ENCODE measurements around the gene TRAPPC3L.
A peak's percentile ranks its signal among the peaks of the same experiment; 100 is the strongest.

TRAPPC3L gene

DNA sequence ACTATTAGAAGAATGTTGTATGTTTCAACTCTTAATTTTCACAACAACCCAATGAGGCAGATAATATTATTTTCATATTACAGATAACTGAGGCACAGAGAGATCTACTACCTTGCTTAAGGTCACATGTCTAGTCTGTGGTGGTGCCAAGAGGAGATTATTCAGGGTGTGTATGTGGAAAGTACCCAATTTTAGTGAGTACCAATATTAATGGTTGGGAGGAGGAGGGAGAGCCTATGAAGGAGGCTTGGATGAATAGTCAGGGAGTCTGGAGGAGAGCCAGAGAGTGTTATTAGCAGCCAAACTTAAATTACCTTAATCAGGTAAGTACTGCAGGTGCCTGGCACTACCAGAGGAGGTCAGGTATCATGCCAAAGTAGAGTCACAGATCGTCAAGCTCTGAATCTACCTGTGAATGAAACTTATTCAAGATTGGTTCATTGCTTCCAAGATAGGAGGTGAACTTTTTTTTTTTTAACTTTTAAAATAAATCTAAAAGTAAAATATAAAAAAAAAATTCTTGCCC, 95.2 kb downstream of the TRAPPC3L start:
- no peak for ATAC-seq
- TF ChIP-seq ZNF565 (CRISPR knock-in tag; conservative IDR thresholded peaks at IDR 0.05; ENCODE audit: low read depth) (no peak), ZFP30 (CRISPR knock-in tag; IDR thresholded peaks at IDR 0.05) (no peak), ZNF70 (CRISPR knock-in tag; IDR thresholded peaks at IDR 0.05) (no peak)

DNA sequence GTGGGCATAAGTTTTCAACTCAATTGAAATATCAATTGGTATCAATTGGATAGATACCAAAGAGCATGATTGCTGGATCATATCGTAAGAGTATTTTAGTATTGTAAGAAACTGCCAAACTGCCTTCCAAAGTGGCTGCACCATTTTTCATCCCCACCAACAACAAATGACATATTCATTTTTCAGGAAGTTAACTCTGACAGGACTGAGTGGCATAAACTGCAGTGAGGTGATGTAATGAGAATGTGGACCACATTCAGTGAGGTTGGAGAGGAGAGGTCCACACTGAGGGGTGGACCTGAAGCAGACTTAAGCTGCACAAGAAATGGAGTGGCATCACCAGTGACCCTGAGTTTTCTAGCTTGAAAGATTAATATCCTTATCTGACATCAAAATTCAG, 95.9 kb downstream of the TRAPPC3L start:
- TF ChIP-seq ZC3H10 (CRISPR knock-in tag; IDR thresholded peaks at IDR 0.05) (no peak), BACH2 (CRISPR knock-in tag; IDR thresholded peaks at IDR 0.05; ENCODE audit: borderline replicate concordance) (no peak), ESRRG (CRISPR knock-in tag; IDR thresholded peaks at IDR 0.05) (no peak), PPARA (CRISPR knock-in tag; IDR thresholded peaks at IDR 0.05; ENCODE audit: borderline replicate concordance) (no peak), GLIS3 (CRISPR knock-in tag; IDR thresholded peaks at IDR 0.05) (no peak), ZFP30 (CRISPR knock-in tag; IDR thresholded peaks at IDR 0.05) (no peak), ZNF565 (CRISPR knock-in tag; conservative IDR thresholded peaks at IDR 0.05; ENCODE audit: low read depth) (no peak), RARB (CRISPR knock-in tag; IDR thresholded peaks at IDR 0.05) (no peak), SNAI2 (CRISPR knock-in tag; IDR thresholded peaks at IDR 0.05) (no peak), OSR1 (CRISPR knock-in tag; IDR thresholded peaks at IDR 0.05) (no peak), ISL1 (CRISPR knock-in tag; IDR thresholded peaks at IDR 0.05) (no peak), TCF4 (CRISPR knock-in tag; IDR thresholded peaks at IDR 0.05; ENCODE audit: borderline replicate concordance) (no peak), ZNF70 (CRISPR knock-in tag; IDR thresholded peaks at IDR 0.05) (no peak), CSDC2 (CRISPR knock-in tag; IDR thresholded peaks at IDR 0.05) (no peak), ZNF8 (CRISPR knock-in tag; IDR thresholded peaks at IDR 0.05) (no peak)
- TF ChIP-seq, protein P1, sequence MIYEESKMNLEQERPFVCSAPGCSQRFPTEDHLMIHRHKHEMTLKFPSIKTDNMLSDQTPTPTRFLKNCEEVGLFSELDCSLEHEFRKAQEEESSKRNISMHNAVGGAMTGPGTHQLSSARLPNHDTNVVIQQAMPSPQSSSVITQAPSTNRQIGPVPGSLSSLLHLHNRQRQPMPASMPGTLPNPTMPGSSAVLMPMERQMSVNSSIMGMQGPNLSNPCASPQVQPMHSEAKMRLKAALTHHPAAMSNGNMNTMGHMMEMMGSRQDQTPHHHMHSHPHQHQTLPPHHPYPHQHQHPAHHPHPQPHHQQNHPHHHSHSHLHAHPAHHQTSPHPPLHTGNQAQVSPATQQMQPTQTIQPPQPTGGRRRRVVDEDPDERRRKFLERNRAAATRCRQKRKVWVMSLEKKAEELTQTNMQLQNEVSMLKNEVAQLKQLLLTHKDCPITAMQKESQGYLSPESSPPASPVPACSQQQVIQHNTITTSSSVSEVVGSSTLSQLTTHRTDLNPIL (CRISPR knock-in tag; IDR thresholded peaks at IDR 0.05; ENCODE audit: low read depth), result no peak
- TF ChIP-seq, protein P2, sequence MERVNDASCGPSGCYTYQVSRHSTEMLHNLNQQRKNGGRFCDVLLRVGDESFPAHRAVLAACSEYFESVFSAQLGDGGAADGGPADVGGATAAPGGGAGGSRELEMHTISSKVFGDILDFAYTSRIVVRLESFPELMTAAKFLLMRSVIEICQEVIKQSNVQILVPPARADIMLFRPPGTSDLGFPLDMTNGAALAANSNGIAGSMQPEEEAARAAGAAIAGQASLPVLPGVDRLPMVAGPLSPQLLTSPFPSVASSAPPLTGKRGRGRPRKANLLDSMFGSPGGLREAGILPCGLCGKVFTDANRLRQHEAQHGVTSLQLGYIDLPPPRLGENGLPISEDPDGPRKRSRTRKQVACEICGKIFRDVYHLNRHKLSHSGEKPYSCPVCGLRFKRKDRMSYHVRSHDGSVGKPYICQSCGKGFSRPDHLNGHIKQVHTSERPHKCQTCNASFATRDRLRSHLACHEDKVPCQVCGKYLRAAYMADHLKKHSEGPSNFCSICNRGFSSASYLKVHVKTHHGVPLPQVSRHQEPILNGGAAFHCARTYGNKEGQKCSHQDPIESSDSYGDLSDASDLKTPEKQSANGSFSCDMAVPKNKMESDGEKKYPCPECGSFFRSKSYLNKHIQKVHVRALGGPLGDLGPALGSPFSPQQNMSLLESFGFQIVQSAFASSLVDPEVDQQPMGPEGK (CRISPR knock-in tag; IDR thresholded peaks at IDR 0.05; ENCODE audit: borderline replicate concordance), result no peak
- TF ChIP-seq, protein P3, sequence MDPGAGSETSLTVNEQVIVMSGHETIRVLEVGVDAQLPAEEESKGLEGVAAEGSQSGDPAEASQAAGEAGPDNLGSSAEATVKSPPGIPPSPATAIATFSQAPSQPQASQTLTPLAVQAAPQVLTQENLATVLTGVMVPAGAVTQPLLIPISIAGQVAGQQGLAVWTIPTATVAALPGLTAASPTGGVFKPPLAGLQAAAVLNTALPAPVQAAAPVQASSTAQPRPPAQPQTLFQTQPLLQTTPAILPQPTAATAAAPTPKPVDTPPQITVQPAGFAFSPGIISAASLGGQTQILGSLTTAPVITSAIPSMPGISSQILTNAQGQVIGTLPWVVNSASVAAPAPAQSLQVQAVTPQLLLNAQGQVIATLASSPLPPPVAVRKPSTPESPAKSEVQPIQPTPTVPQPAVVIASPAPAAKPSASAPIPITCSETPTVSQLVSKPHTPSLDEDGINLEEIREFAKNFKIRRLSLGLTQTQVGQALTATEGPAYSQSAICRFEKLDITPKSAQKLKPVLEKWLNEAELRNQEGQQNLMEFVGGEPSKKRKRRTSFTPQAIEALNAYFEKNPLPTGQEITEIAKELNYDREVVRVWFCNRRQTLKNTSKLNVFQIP (CRISPR knock-in tag; IDR thresholded peaks at IDR 0.05; ENCODE audit: borderline replicate concordance, low read depth), result no peak
- TF ChIP-seq, protein P4, sequence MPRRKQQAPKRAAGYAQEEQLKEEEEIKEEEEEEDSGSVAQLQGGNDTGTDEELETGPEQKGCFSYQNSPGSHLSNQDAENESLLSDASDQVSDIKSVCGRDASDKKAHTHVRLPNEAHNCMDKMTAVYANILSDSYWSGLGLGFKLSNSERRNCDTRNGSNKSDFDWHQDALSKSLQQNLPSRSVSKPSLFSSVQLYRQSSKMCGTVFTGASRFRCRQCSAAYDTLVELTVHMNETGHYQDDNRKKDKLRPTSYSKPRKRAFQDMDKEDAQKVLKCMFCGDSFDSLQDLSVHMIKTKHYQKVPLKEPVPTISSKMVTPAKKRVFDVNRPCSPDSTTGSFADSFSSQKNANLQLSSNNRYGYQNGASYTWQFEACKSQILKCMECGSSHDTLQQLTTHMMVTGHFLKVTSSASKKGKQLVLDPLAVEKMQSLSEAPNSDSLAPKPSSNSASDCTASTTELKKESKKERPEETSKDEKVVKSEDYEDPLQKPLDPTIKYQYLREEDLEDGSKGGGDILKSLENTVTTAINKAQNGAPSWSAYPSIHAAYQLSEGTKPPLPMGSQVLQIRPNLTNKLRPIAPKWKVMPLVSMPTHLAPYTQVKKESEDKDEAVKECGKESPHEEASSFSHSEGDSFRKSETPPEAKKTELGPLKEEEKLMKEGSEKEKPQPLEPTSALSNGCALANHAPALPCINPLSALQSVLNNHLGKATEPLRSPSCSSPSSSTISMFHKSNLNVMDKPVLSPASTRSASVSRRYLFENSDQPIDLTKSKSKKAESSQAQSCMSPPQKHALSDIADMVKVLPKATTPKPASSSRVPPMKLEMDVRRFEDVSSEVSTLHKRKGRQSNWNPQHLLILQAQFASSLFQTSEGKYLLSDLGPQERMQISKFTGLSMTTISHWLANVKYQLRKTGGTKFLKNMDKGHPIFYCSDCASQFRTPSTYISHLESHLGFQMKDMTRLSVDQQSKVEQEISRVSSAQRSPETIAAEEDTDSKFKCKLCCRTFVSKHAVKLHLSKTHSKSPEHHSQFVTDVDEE (CRISPR knock-in tag; IDR thresholded peaks at IDR 0.05), result no peak
- TF ChIP-seq, protein P5, sequence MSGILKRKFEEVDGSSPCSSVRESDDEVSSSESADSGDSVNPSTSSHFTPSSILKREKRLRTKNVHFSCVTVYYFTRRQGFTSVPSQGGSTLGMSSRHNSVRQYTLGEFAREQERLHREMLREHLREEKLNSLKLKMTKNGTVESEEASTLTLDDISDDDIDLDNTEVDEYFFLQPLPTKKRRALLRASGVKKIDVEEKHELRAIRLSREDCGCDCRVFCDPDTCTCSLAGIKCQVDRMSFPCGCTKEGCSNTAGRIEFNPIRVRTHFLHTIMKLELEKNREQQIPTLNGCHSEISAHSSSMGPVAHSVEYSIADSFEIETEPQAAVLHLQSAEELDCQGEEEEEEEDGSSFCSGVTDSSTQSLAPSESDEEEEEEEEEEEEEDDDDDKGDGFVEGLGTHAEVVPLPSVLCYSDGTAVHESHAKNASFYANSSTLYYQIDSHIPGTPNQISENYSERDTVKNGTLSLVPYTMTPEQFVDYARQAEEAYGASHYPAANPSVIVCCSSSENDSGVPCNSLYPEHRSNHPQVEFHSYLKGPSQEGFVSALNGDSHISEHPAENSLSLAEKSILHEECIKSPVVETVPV (CRISPR knock-in tag; IDR thresholded peaks at IDR 0.05), result no peak
- no peak for ATAC-seq

DNA sequence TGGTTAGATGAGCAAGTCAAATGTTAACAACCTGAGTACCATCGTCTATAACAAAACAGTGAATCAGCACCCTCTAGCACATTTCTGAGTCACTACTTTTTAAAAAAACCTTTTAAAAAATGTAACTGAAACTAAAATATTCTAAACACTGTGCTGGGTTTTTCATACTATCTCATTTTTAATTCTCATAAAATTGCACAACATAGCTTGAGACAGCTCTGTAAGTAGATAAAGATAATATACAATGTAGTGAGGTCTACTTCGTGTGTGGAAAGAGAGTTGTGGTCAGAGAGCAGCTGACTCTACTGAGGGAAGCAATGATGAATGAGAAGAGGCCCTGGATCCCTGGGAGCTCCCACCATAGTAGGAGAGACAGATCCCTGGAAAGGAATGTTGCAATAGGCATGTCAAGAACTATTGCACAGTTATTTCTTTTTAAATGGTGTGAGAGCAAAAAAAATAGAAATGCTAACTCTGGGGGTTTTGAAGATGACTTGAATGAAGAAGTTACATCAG, 97.9 kb downstream of the TRAPPC3L start:
- ATAC-seq, result peak; percentile 73
- TF ChIP-seq PPARA (CRISPR knock-in tag; IDR thresholded peaks at IDR 0.05; ENCODE audit: borderline replicate concordance) (no peak), ESRRG (CRISPR knock-in tag; IDR thresholded peaks at IDR 0.05) (no peak), TCF4 (CRISPR knock-in tag; IDR thresholded peaks at IDR 0.05; ENCODE audit: borderline replicate concordance) (no peak), ZFP30 (CRISPR knock-in tag; IDR thresholded peaks at IDR 0.05) (no peak), ZC3H10 (CRISPR knock-in tag; IDR thresholded peaks at IDR 0.05) (no peak), ZNF70 (CRISPR knock-in tag; IDR thresholded peaks at IDR 0.05) (no peak), CSDC2 (CRISPR knock-in tag; IDR thresholded peaks at IDR 0.05) (no peak), OSR1 (CRISPR knock-in tag; IDR thresholded peaks at IDR 0.05) (no peak)
- TF ChIP-seq, protein P3 (CRISPR knock-in tag; IDR thresholded peaks at IDR 0.05; ENCODE audit: borderline replicate concordance, low read depth), result no peak
- TF ChIP-seq, protein P2 (CRISPR knock-in tag; IDR thresholded peaks at IDR 0.05; ENCODE audit: borderline replicate concordance), result no peak; the same call in 1 of the 2 replicates
- TF ChIP-seq, protein P4 (CRISPR knock-in tag; IDR thresholded peaks at IDR 0.05), result no peak
